Esophagus muscularis mucosa (tissue), 4 donors: ENCODE results near the gene CACYBP.

ENCODE experiments used
- EP300 ChIP-seq: sonication (generic); formaldehyde crosslinking; IDR thresholded peaks from one replicate; pipeline ENCODE4 v1.6.1; 2017; ENCODE audit warnings: antibody characterized with exemption
- POLR2A ChIP-seq: fragments of 450-650 bp; IDR thresholded peaks from one replicate; pipeline ENCODE4 v1.6.1; 2017; ENCODE audit warnings: antibody characterized with exemption, moderate library complexity, mild to moderate bottlenecking, low read depth
- POLR2AphosphoS5 ChIP-seq, 2 donors: sonication (generic); formaldehyde crosslinking; IDR thresholded peaks; one replicate each; pipeline ENCODE4 v1.6.1; 2017; ENCODE audit warnings: antibody characterized with exemption in 2 of 2
- TF ChIP-seq, protein P1 (sequence below), 3 experiments: fragments of 200-600 bp in 2 of 3; fragments of 450-650 bp in 1 of 3; sonication (generic) in 2 of 3; IDR thresholded peaks; one replicate each; pipeline ENCODE4 v1.5.1; 2017 to 2019; ENCODE audit warnings: antibody characterized with exemption in 3 of 3, mild to moderate bottlenecking in 2 of 3, moderate library complexity in 1 of 3

DNA sequence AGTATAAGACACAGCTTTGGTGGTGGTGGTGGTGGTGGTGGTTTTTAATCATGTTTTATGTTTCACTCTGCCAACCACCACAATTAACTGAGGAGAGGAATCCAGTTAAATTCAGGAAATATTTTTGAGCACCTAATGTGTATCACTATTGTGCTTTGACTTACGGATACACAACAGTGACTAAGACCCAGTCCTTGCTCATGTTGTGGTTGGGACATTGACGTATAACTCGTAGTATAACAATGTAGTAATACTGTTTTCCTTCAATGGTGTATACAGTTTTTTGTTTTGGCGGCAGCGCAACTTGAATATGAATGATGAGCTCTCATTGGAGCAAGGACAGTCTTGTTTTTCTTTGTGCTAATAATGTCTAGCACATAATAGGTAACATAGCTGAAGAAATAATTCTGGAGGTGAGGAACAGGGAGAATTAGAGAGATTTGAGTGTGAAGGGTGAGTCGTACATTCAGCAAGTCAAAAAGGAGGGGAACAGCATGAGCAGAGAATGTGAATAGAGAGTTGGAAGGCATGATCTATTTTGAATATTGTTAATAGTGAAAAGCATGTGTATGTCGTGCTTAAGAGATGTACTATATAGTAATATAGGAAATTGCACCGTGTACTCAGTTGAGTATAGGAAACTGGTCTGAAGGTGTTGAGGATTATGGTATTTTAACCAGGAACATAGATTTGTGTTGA, 5.5 kb downstream of the CACYBP start:
- TF ChIP-seq POLR2AphosphoS5 (IDR thresholded peaks at IDR 0.05) = no peak
- TF ChIP-seq, protein P1, sequence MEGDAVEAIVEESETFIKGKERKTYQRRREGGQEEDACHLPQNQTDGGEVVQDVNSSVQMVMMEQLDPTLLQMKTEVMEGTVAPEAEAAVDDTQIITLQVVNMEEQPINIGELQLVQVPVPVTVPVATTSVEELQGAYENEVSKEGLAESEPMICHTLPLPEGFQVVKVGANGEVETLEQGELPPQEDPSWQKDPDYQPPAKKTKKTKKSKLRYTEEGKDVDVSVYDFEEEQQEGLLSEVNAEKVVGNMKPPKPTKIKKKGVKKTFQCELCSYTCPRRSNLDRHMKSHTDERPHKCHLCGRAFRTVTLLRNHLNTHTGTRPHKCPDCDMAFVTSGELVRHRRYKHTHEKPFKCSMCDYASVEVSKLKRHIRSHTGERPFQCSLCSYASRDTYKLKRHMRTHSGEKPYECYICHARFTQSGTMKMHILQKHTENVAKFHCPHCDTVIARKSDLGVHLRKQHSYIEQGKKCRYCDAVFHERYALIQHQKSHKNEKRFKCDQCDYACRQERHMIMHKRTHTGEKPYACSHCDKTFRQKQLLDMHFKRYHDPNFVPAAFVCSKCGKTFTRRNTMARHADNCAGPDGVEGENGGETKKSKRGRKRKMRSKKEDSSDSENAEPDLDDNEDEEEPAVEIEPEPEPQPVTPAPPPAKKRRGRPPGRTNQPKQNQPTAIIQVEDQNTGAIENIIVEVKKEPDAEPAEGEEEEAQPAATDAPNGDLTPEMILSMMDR (IDR thresholded peaks at IDR 0.05) = no peak
- no peak for TF ChIP-seq POLR2A
- no peak for TF ChIP-seq EP300
